GM18517 (cell line): ENCODE results near the gene GUCA2A.

ENCODE experiments used
- ATAC-seq: cut with Tn5 transposase; IDR thresholded peaks from one replicate; pipeline ENCODE4 v1.9.1; 2021; ENCODE audit warnings: mild to moderate bottlenecking, moderate library complexity; ENCODE audit not compliant: unreplicated experiment

The GUCA2A gene

GRCh38 chr1:42155362-42155761, 9.2 kb downstream of the GUCA2A start:
- ATAC-seq = no peak

GRCh38 chr1:42154685-42155084, 9.9 kb downstream of the GUCA2A start:
- ATAC-seq = no peak

- ATAC-seq = no peak
Observed at GRCh38 chr1:42153624-42154023, 10.9 kb downstream of the GUCA2A start.

- no peak for ATAC-seq
Observed at GRCh38 chr1:42152907-42153600, 11.5 kb downstream of the GUCA2A start, which contains the start of gene GUCA2B. Gene GUCA2B, plus strand, starts transcription at chr1:42153410. Its CDS starts 41 bp downstream, at chr1:42153451.

- no peak for ATAC-seq
Observed at GRCh38 chr1:42152119-42152518, 12.4 kb downstream of the GUCA2A start.

- ATAC-seq = no peak
Observed at GRCh38 chr1:42150651-42151050, 13.9 kb downstream of the GUCA2A start.

- ATAC-seq = no peak
Observed at GRCh38 chr1:42148166-42148565, 16.4 kb downstream of the GUCA2A start.

- no peak for ATAC-seq
Observed at GRCh38 chr1:42146626-42147320, 17.8 kb downstream of the GUCA2A start.

- ATAC-seq = no peak
Observed at GRCh38 chr1:42145764-42146625, 18.6 kb downstream of the GUCA2A start.

GRCh38 chr1:42145389-42145716, 19.2 kb downstream of the GUCA2A start:
- no peak for ATAC-seq

- no peak for ATAC-seq
Observed at GRCh38 chr1:42144711-42145388, 19.7 kb downstream of the GUCA2A start.

- ATAC-seq = no peak
Observed at GRCh38 chr1:42143896-42144710, 20.4 kb downstream of the GUCA2A start.

GRCh38 chr1:42142894-42143675, 21.5 kb downstream of the GUCA2A start:
- no peak for ATAC-seq

- ATAC-seq = no peak
Observed at GRCh38 chr1:42141978-42142377, 22.6 kb downstream of the GUCA2A start.

- no peak for ATAC-seq
Observed at GRCh38 chr1:42140191-42140590, 24.4 kb downstream of the GUCA2A start.

GRCh38 chr1:42139444-42139843, 25.1 kb downstream of the GUCA2A start:
- no peak for ATAC-seq

- ATAC-seq = no peak
Observed at GRCh38 chr1:42138586-42138985, 26.0 kb downstream of the GUCA2A start.

- ATAC-seq = no peak
Observed at GRCh38 chr1:42137766-42138165, 26.8 kb downstream of the GUCA2A start.

GRCh38 chr1:42136466-42136865, 28.1 kb downstream of the GUCA2A start:
- no peak for ATAC-seq
